ENCODE data around the gene IER5. TPM values are rescaled to one million over a fixed set of nuclear protein-coding genes. Genes with fewer than 3 reads are reported as not detected.

IER5 gene
- polyA plus RNA-seq, 1 of the 3 experiments (the other 2 are of a cell fraction): 52.9 TPM

GRCh38 chr1:181079382-181079781, 9.1 kb upstream of the IER5 start:
- Histone ChIP-seq H3K9me2 (no peaks in the 10 kb centered on the region), H3K27me3 (ENCODE audit: insufficient read depth) (no peaks in the 10 kb centered on the region), H3K9me3 (no peaks in the 10 kb centered on the region), H3K4me3 (ENCODE audit: low read depth in 2 of 2, low read length in 1 of 2) (no peak overlapping the region), H3K27ac (ENCODE audit: low read depth in 2 of 2, low read length in 1 of 2) (peak overlapping the region in 1 of 2 experiments; percentile 78; a peak in 2 of 4 replicates), H3K9ac (no peak overlapping the region), H2AFZ (ENCODE audit: low read depth) (no peak overlapping the region), H3F3A (replicated peaks; ENCODE audit: insufficient read depth) (peaks cover 15% of the 10 kb centered on the region), H3K4me2 (no peak overlapping the region), H4K20me1 (ENCODE audit: insufficient read depth) (no peaks in the 10 kb centered on the region), H3K4me1 (ENCODE audit: control insufficient read depth in 1 of 2, insufficient read depth in 2 of 2, low read depth in 1 of 2, low read length in 1 of 2) (peaks cover 10 to 16% of the 10 kb centered on the region in 2 experiments; a peak in 3 of 4 replicates), H3K36me3 (replicated peaks in 1 of 2; ENCODE audit: control insufficient read depth in 1 of 2, insufficient read depth in 2 of 2, low read length in 1 of 2) (no peaks in the 10 kb centered on the region), H3K79me2 (ENCODE audit: insufficient read depth) (no peaks in the 10 kb centered on the region)
- CTCF ChIA-PET: interaction anchor here (0.7 to 1.7 kb wide), 5 partner anchors 16 to 346 kb away, joined by 3 to 13 read pairs (median 3); no protein-coding TSS in a partner anchor
- 80% methylated on average over 2 of the region's 2 CpGs for WGBS (ENCODE audit: low lambda C conversion rate)
- POLR2A ChIA-PET: interaction anchor here (0.8 to 1.4 kb wide), 2 partner anchors 10 to 11 kb away, joined by 3 read pairs; no protein-coding TSS in a partner anchor
- no peak for DNase-seq
- TF ChIP-seq MEF2A (IDR thresholded peaks at IDR 0.05; ENCODE audit: borderline replicate concordance, low read depth) (no peak), CTCF (IDR thresholded peaks at IDR 0.05) (no peak), TCF12 (IDR thresholded peaks at IDR 0.05) (no peak), GABPA (IDR thresholded peaks at IDR 0.05; ENCODE audit: low read depth) (no peak)

GRCh38 chr1:181079920-181080319, 8.6 kb upstream of the IER5 start:
- H3K27me3 ChIP-seq (ENCODE audit: insufficient read depth): no peaks in the 10 kb centered on the region
- H4K20me1 ChIP-seq (ENCODE audit: insufficient read depth): no peaks in the 10 kb centered on the region
- H3K9me3 ChIP-seq: no peaks in the 10 kb centered on the region
- no peak overlapping the region for H3K9ac ChIP-seq
- no peak overlapping the region for H3K4me3 ChIP-seq (ENCODE audit: low read depth in 2 of 2, low read length in 1 of 2)
- 67% methylated on average over 4 of the region's 4 CpGs for WGBS (ENCODE audit: low lambda C conversion rate)
- H3F3A ChIP-seq (replicated peaks; ENCODE audit: insufficient read depth): peaks cover 15% of the 10 kb centered on the region
- ChIA-PET POLR2A (interaction anchor here (0.8 kb wide), 1 partner anchor 9 kb away, joined by 3 read pairs; no protein-coding TSS in a partner anchor), CTCF (interaction anchor here (0.7 to 1.7 kb wide), 7 partner anchors 10 to 345 kb away, joined by 3 to 13 read pairs (median 3); no protein-coding TSS in a partner anchor)
- H3K4me2 ChIP-seq: no peak overlapping the region
- H2AFZ ChIP-seq (ENCODE audit: low read depth): no peak overlapping the region
- no peaks in the 10 kb centered on the region for H3K36me3 ChIP-seq (replicated peaks in 1 of 2; ENCODE audit: control insufficient read depth in 1 of 2, insufficient read depth in 2 of 2, low read length in 1 of 2)
- no peak for DNase-seq
- H3K27ac ChIP-seq (ENCODE audit: low read depth in 2 of 2, low read length in 1 of 2): no peak overlapping the region
- H3K4me1 ChIP-seq (ENCODE audit: control insufficient read depth in 1 of 2, insufficient read depth in 2 of 2, low read depth in 1 of 2, low read length in 1 of 2): peaks cover 10 to 16% of the 10 kb centered on the region in 2 experiments; a peak in 3 of 4 replicates
- no peaks in the 10 kb centered on the region for H3K79me2 ChIP-seq (ENCODE audit: insufficient read depth)
- H3K9me2 ChIP-seq: no peaks in the 10 kb centered on the region
- no peak for TF ChIP-seq SMC3 (IDR thresholded peaks at IDR 0.05; ENCODE audit: low read depth, low read length)
- TF ChIP-seq FOSL2 (IDR thresholded peaks at IDR 0.05; ENCODE audit: borderline replicate concordance, low read depth): no peak
- no peak for TF ChIP-seq TAF1 (IDR thresholded peaks at IDR 0.05; ENCODE audit: borderline replicate concordance, low read depth, low read length)
- peak; percentile 16; the same call in 1 of the 2 replicates for TF ChIP-seq CTCF (IDR thresholded peaks at IDR 0.05)
